Memory B cell (primary cell): ENCODE measurements around the gene CYTH2.
A peak's percentile ranks its signal among the peaks of the same experiment; 100 is the strongest.

Experiments
- ATAC-seq: fragments of 150-1000 bp; cut with Tn5 transposase; 2 replicates; pipeline ENCODE4 v1.10.0; 2021; ENCODE audit warnings: low read depth, mild to moderate bottlenecking, moderate library complexity
- DNase-seq, 2 donors: peaks; one replicate each; pipeline ENCODE4 v3.0.0; 2022; ENCODE audit warnings: low spot score in 2 of 2
- H3K27ac Mint-ChIP-seq: one replicate; pipeline ENCODE4 v1.8.0; 2022; ENCODE audit warnings: mild to moderate bottlenecking, moderate library complexity, mixed read lengths
- H3K27me3 Mint-ChIP-seq: one replicate; pipeline ENCODE4 v1.8.0; 2022; ENCODE audit warnings: mixed read lengths
- H3K36me3 Mint-ChIP-seq: one replicate; pipeline ENCODE4 v1.8.0; 2022; ENCODE audit warnings: mild to moderate bottlenecking, mixed read lengths
- H3K4me1 Mint-ChIP-seq: one replicate; pipeline ENCODE4 v1.8.0; 2022; ENCODE audit warnings: mixed read lengths
- H3K4me3 Mint-ChIP-seq: one replicate; pipeline ENCODE4 v1.8.0; 2022; ENCODE audit warnings: mild to moderate bottlenecking, moderate library complexity, mixed read lengths
- H3K9me3 Mint-ChIP-seq: one replicate; pipeline ENCODE4 v1.8.0; 2022; ENCODE audit warnings: mixed read lengths

Gene CYTH2, protein sequence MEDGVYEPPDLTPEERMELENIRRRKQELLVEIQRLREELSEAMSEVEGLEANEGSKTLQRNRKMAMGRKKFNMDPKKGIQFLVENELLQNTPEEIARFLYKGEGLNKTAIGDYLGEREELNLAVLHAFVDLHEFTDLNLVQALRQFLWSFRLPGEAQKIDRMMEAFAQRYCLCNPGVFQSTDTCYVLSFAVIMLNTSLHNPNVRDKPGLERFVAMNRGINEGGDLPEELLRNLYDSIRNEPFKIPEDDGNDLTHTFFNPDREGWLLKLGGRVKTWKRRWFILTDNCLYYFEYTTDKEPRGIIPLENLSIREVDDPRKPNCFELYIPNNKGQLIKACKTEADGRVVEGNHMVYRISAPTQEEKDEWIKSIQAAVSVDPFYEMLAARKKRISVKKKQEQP

GRCh38 chr19:48469289-48469881 is at the start of gene CYTH2:
Gene CYTH2, plus strand, starts transcription at chr19:48469369. Its CDS starts 139 bp downstream, at chr19:48469508.
- ATAC-seq: no peak
- Mint-ChIP-seq H3K4me3 (peak within 1 kb of the TSS; percentile 89), H3K9me3 (no peaks in the 10 kb centered on the region), H3K36me3 (peaks cover 11% of the 10 kb centered on the region), H3K4me1 (peaks cover 11% of the 10 kb centered on the region), H3K27ac (peak within 1 kb of the TSS; percentile 82), H3K27me3 (no peaks in the 10 kb centered on the region)
- no peak for DNase-seq

- ATAC-seq: no peak
- H3K36me3 Mint-ChIP-seq: no peaks in the 10 kb centered on the region
- H3K27ac Mint-ChIP-seq: no peak overlapping the region
- H3K4me1 Mint-ChIP-seq: peaks cover 15% of the 10 kb centered on the region
- peaks cover 11% of the 10 kb centered on the region for H3K27me3 Mint-ChIP-seq
- no peaks in the 10 kb centered on the region for H3K9me3 Mint-ChIP-seq
- no peak overlapping the region for H3K4me3 Mint-ChIP-seq
- no peak for DNase-seq
These were observed 47.6 kb upstream of the CYTH2 start for GRCh38 chr19:48421548-48421947.

DNA sequence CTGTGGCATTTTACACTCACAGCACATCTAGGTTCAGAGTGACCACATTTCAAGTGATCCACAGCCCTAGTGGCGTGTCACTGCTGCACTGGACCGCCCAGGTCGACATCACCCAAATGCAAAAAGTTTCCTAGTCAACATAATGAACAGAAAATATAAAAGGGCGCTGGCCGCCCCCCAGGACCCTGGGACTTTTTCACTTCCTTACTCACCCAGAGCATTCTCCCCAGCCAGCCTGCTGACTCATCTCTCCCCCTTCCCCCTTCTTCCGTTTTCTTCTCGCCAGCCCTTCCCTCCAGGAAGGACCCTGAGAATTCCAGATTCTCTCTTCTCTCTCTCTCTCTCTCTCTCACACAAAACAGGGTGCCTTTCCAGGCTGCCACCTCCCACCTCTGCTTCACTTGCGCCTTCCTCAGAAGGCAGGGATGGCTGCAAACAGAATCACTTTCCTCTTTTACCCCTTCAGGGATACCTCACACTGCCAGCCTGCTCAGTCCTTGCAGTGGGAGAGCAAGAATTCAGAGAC is 44.4 kb upstream of the CYTH2 start:
- no peak overlapping the region for H3K4me3 Mint-ChIP-seq
- DNase-seq (no peak), ATAC-seq (no peak)
- no peaks in the 10 kb centered on the region for H3K9me3 Mint-ChIP-seq
- H3K36me3 Mint-ChIP-seq: no peaks in the 10 kb centered on the region
- H3K27ac Mint-ChIP-seq: no peak overlapping the region
- H3K27me3 Mint-ChIP-seq: peaks cover 5% of the 10 kb centered on the region
- peaks cover 6% of the 10 kb centered on the region for H3K4me1 Mint-ChIP-seq

- Mint-ChIP-seq H3K4me1 (peaks cover 6% of the 10 kb centered on the region), H3K36me3 (no peaks in the 10 kb centered on the region), H3K27me3 (peaks cover 5% of the 10 kb centered on the region), H3K4me3 (no peak overlapping the region), H3K9me3 (no peaks in the 10 kb centered on the region), H3K27ac (no peak overlapping the region)
- ATAC-seq: no peak
- no peak for DNase-seq
These were observed 40.5 kb upstream of the CYTH2 start for GRCh38 chr19:48428670-48429069.

GRCh38 chr19:48433337-48433736 is 35.8 kb upstream of the CYTH2 start:
- Mint-ChIP-seq H3K4me1 (no peaks in the 10 kb centered on the region), H3K4me3 (no peak overlapping the region)

GRCh38 chr19:48436586-48436985 is 32.6 kb upstream of the CYTH2 start:
- Mint-ChIP-seq H3K27ac (no peak overlapping the region), H3K4me1 (no peaks in the 10 kb centered on the region), H3K9me3 (no peaks in the 10 kb centered on the region), H3K27me3 (peaks cover 11% of the 10 kb centered on the region), H3K4me3 (no peak overlapping the region), H3K36me3 (no peaks in the 10 kb centered on the region)
- ATAC-seq: no peak
- DNase-seq: no peak

More at GRCh38 chr19:48433337-48433736, 35.8 kb upstream of the CYTH2 start:
- ATAC-seq (no peak), DNase-seq (no peak)
- H3K36me3 Mint-ChIP-seq: no peaks in the 10 kb centered on the region
- H3K27ac Mint-ChIP-seq: no peak overlapping the region
- H3K27me3 Mint-ChIP-seq: peaks cover 13% of the 10 kb centered on the region
- no peaks in the 10 kb centered on the region for H3K9me3 Mint-ChIP-seq

GRCh38 chr19:48441360-48442050 is 27.7 kb upstream of the CYTH2 start:
- Mint-ChIP-seq H3K36me3 (peaks cover 2% of the 10 kb centered on the region), H3K4me1 (peaks cover 19% of the 10 kb centered on the region), H3K27me3 (peaks cover 18% of the 10 kb centered on the region), H3K4me3 (peak overlapping the region; percentile 67), H3K9me3 (no peaks in the 10 kb centered on the region), H3K27ac (no peak overlapping the region)
- no peak for ATAC-seq
- DNase-seq: no peak

- H3K9me3 Mint-ChIP-seq: no peaks in the 10 kb centered on the region
- ATAC-seq (no peak), DNase-seq (no peak)
- peaks cover 17% of the 10 kb centered on the region for H3K27me3 Mint-ChIP-seq
- H3K4me3 Mint-ChIP-seq: peak overlapping the region; percentile 67
- H3K27ac Mint-ChIP-seq: no peak overlapping the region
- H3K4me1 Mint-ChIP-seq: peaks cover 19% of the 10 kb centered on the region
- H3K36me3 Mint-ChIP-seq: peaks cover 2% of the 10 kb centered on the region
These were observed 26.8 kb upstream of the CYTH2 start for GRCh38 chr19:48442116-48443035.

DNA sequence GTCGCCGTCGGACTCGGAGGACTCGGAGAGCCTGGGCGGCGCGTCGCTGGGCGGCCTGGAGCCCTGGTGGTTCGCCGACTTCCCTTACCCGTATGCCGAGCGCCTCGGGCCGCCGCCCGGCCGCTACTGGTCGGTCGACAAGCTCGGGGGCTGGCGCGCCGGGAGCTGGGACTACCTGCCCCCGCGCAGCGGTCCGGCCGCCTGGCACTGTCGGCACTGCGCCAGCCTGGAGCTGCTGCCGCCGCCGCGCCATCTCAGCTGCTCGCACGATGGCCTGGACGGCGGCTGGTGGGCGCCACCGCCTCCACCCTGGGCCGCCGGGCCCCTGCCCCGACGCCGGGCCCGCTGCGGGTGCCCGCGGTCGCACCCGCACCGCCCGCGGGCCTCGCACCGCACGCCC is 25.9 kb upstream of the CYTH2 start:
- no peak overlapping the region for H3K27ac Mint-ChIP-seq
- peaks cover 15% of the 10 kb centered on the region for H3K27me3 Mint-ChIP-seq
- H3K9me3 Mint-ChIP-seq: no peaks in the 10 kb centered on the region
- peaks cover 6% of the 10 kb centered on the region for H3K36me3 Mint-ChIP-seq
- H3K4me1 Mint-ChIP-seq: peaks cover 21% of the 10 kb centered on the region
- ATAC-seq (no peak), DNase-seq (peak in 1 of 2 donors; percentile 48)
- H3K4me3 Mint-ChIP-seq: no peak overlapping the region

GRCh38 chr19:48443731-48444128 is 25.4 kb upstream of the CYTH2 start:
- Mint-ChIP-seq H3K4me1 (peaks cover 25% of the 10 kb centered on the region), H3K36me3 (peaks cover 11% of the 10 kb centered on the region), H3K9me3 (no peaks in the 10 kb centered on the region), H3K27me3 (peaks cover 15% of the 10 kb centered on the region), H3K4me3 (no peak overlapping the region), H3K27ac (no peak overlapping the region)
- no peak for DNase-seq
- ATAC-seq: no peak

DNA sequence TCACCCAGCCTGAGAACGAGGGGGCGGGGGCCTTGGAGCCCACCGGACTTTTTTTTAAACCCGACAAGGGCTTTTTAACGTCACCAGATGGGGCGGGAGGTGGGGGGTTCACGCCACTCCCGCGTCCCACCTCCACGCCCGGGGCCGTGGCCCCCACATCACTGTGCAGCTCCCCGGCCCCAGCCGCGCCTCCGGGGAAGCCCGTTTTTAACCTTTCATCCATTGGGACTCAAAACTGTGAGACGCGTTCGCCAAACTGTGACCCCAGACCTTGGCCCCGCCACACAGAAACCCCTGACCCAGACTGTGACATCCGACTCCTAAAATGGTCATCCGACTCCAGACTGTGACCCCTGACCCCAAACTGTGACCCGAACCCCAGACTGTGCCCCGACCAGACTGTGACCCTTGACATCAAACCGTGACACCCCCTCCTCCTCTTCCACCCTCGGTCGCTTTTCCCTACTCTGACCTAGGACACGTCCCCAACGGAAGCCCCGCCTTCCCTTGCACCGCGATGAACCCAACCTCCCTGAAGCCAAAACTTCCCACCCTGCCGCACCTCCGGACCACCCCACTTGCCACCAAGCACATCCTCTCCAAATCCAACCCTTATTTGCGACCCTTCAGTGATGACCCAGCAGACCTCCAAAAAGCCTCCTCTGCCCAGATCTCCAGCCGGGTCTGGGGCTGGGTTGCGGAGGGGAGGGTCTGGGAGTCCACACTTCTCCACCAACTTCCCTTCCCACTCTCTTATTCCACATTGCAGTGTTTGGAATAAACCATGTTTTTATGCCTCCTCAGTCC is 24.8 kb upstream of the CYTH2 start:
- Mint-ChIP-seq H3K27ac (peak overlapping the region; percentile 96), H3K36me3 (peaks cover 15% of the 10 kb centered on the region), H3K4me1 (peaks cover 27% of the 10 kb centered on the region), H3K9me3 (no peaks in the 10 kb centered on the region), H3K27me3 (peaks cover 15% of the 10 kb centered on the region), H3K4me3 (peak overlapping the region; percentile 91)
- DNase-seq: no peak
- no peak for ATAC-seq

GRCh38 chr19:48444936-48445200 is 24.3 kb upstream of the CYTH2 start:
- Mint-ChIP-seq H3K27ac (peak overlapping the region; percentile 96), H3K9me3 (no peaks in the 10 kb centered on the region), H3K4me3 (peak overlapping the region; percentile 91), H3K27me3 (peaks cover 15% of the 10 kb centered on the region), H3K4me1 (peaks cover 27% of the 10 kb centered on the region), H3K36me3 (peaks cover 15% of the 10 kb centered on the region)
- no peak for DNase-seq
- no peak for ATAC-seq

DNA sequence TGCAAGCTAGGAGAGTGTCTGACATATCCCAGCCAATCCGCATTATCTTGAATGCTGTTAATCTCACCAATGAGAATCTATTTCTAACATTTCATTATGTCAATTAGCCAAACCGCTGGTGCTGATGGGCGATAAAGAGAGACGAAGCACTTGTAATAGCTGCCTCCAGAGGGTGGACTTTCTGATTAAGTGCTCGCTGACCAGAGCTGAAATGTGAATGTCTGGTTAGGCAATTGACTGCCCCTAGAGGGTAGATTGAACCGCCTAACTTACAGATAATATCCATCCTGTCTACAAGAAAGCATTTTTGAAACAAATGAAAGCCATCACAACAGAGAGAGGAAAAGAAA is 23.9 kb upstream of the CYTH2 start:
- peak overlapping the region; percentile 96 for H3K27ac Mint-ChIP-seq
- no peaks in the 10 kb centered on the region for H3K9me3 Mint-ChIP-seq
- peaks cover 15% of the 10 kb centered on the region for H3K36me3 Mint-ChIP-seq
- H3K4me1 Mint-ChIP-seq: peaks cover 27% of the 10 kb centered on the region
- peaks cover 15% of the 10 kb centered on the region for H3K27me3 Mint-ChIP-seq
- peak overlapping the region; percentile 91 for H3K4me3 Mint-ChIP-seq
- ATAC-seq (peak; percentile 33), DNase-seq (no peak)
